PC-9 (cell line): ENCODE measurements around the gene SLC6A8. TPM values are rescaled to one million over a fixed set of nuclear protein-coding genes. Genes with fewer than 3 reads are reported as not detected.
A peak's percentile ranks its signal among the peaks of the same experiment; 100 is the strongest.
"Not testable (repeated sequence)": the region's sequence is repeated elsewhere in the genome, so short reads cannot be mapped to it uniquely, and the experiment has no call there.

ENCODE experiments used
- BruUV-seq: library from RNA; stranded (reverse); fragments of 400-500 nt; replicated peaks from 2 replicates; lab custom pipeline; 2021; lab: Mats Ljungman, UMichigan
- CTCF ChIA-PET: fragments of 300-600 bp; sonication (Branson Sonifier 250); formaldehyde crosslinking; loops from one replicate; lab custom pipeline; 2022; ENCODE audit warnings: antibody characterized with exemption; lab: Charles Lee
- POLR2A ChIA-PET: fragments of 300-600 bp; sonication (Branson Sonifier 250); formaldehyde crosslinking; loops from one replicate; lab custom pipeline; 2022; ENCODE audit warnings: antibody characterized with exemption; ENCODE audit not compliant: unreplicated experiment; lab: Charles Lee
- DNase-seq, 2 experiments: peaks; one replicate each; pipeline versions ENCODE4 v3.0.0 to v3.0.0-alpha.2; 2015 to 2022; ENCODE audit warnings: mixed read lengths in 1 of 2
- H2AFZ ChIP-seq: fragments of 200-600 bp; sonication (generic); 2 replicates; pipeline ENCODE4 v1.8.1; 2017; ENCODE audit warnings: antibody characterized with exemption
- H3F3A ChIP-seq: fragments of 200-600 bp; sonication (generic); 2 replicates; pipeline ENCODE4 v1.8.1; 2017; ENCODE audit warnings: antibody characterized with exemption, mild to moderate bottlenecking, low read depth; ENCODE audit not compliant: insufficient read depth
- H3K27ac ChIP-seq: fragments of 200-600 bp; sonication (generic); 2 replicates; pipeline ENCODE4 v1.6.1; 2016; ENCODE audit warnings: mixed run types
- H3K27me3 ChIP-seq: fragments of 200-600 bp; sonication (generic); 2 replicates; pipeline ENCODE4 v1.6.1; 2016; ENCODE audit warnings: low read depth, mixed run types; ENCODE audit not compliant: insufficient read depth
- H3K36me3 ChIP-seq: fragments of 200-600 bp; sonication (generic); 2 replicates; pipeline ENCODE4 v1.6.1; 2016; ENCODE audit warnings: low read depth, mixed run types
- H3K4me1 ChIP-seq: fragments of 200-600 bp; sonication (generic); replicated peaks from 2 replicates; pipeline ENCODE4 v1.6.1; 2016; ENCODE audit warnings: mixed run types; ENCODE audit not compliant: insufficient read depth
- H3K4me2 ChIP-seq: fragments of 200-600 bp; sonication (generic); 2 replicates; pipeline ENCODE4 v1.6.1; 2017; ENCODE audit warnings: mixed run types
- H3K4me3 ChIP-seq: fragments of 200-600 bp; sonication (generic); 2 replicates; pipeline ENCODE4 v1.6.1; 2016; ENCODE audit warnings: mixed run types
- H3K79me2 ChIP-seq: fragments of 200-600 bp; sonication (generic); 2 replicates; pipeline ENCODE4 v1.6.1; 2017; ENCODE audit warnings: low read depth, mixed run types
- H3K9me2 ChIP-seq: fragments of 200-600 bp; sonication (generic); 2 replicates; pipeline ENCODE4 v1.8.1; 2017; ENCODE audit warnings: mild to moderate bottlenecking; ENCODE audit not compliant: insufficient read depth
- H3K9me3 ChIP-seq: fragments of 200-600 bp; sonication (generic); 2 replicates; pipeline ENCODE4 v1.8.1; 2016; ENCODE audit warnings: low read depth; ENCODE audit not compliant: insufficient read depth
- H4K20me1 ChIP-seq: fragments of 200-600 bp; sonication (generic); 2 replicates; pipeline ENCODE4 v1.8.1; 2017; ENCODE audit not compliant: insufficient read depth
- CTCF ChIP-seq: fragments of 200-600 bp; sonication (generic); conservative IDR thresholded peaks from 2 replicates; pipeline ENCODE4 v1.6.1; 2017; ENCODE audit warnings: mixed run types, antibody characterized with exemption, mild to moderate bottlenecking, moderate library complexity
- EZH2 ChIP-seq: fragments of 200-600 bp; sonication (generic); IDR thresholded peaks from 2 replicates; pipeline ENCODE4 v1.8.0; 2017; ENCODE audit warnings: antibody characterized with exemption, low read depth
- intact Hi-C: fragments of 100-400 bp; cut with micrococcal nuclease; formaldehyde crosslinking; loops from one replicate; pipeline ENCODE4 v1.10.0; 2022; ENCODE audit not compliant: unreplicated experiment
- total RNA-seq: library from RNA; stranded (reverse); gene quantifications from 2 replicates; pipeline ENCODE4 v1.2.3, GENCODE V29; 2021

The SLC6A8 gene
- total RNA-seq, 1 experiment from 2014 or later, result 40.5 TPM

DNA sequence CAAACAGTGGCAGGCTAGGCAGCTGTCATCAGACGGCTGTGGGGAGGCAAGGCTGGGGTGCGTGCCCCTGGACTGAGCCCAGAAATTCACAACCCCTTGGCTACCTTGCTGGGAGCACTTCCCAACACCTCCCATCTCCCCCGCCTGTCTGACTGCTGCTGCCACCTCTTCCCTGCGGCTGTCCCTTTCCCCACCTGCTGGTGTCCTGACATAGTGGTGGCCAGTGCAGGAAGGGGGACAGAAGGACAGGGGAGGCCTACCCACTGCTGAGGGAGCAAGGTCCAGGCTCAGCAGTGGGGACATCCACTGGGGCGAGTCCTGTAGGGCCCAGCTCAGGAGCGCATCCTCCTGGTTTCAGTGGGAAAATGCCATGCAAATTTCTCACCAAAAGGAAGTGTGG is 40.4 kb downstream of the SLC6A8 start:
- POLR2A ChIA-PET, result no interaction called here
- Histone ChIP-seq H3K27me3 (no peaks in the 10 kb centered on the region), H3K27ac (peak overlapping the region; percentile 91), H3K4me1 (peaks cover 57% of the 10 kb centered on the region), H3K9me2 (no peaks in the 10 kb centered on the region), H3K4me2 (peak overlapping the region; percentile 91), H4K20me1 (no peaks in the 10 kb centered on the region), H2AFZ (no peak overlapping the region), H3K4me3 (peak overlapping the region; percentile 76; the same call in 1 of the 2 replicates), H3F3A (peaks cover 50% of the 10 kb centered on the region), H3K36me3 (peaks cover 13% of the 10 kb centered on the region; the same call in 1 of the 2 replicates), H3K79me2 (peaks cover 62% of the 10 kb centered on the region), H3K9me3 (no peaks in the 10 kb centered on the region)
- CTCF ChIA-PET, result no interaction called here
- BruUV-seq, result no TSS peak
- DNase-seq, result no peak
- TF ChIP-seq EZH2 (no peak), CTCF (no peak)
- intact Hi-C loops, result no loop called here

GRCh38 chrX:153728951-153729631 is 41.4 kb downstream of the SLC6A8 start:
- no peaks in the 10 kb centered on the region for H3K27me3 ChIP-seq
- POLR2A ChIA-PET, result no interaction called here
- H4K20me1 ChIP-seq, result no peaks in the 10 kb centered on the region
- peaks cover 56% of the 10 kb centered on the region for H3K79me2 ChIP-seq
- DNase-seq, result no peak
- H3K9me3 ChIP-seq, result no peaks in the 10 kb centered on the region
- H3K4me3 ChIP-seq, result no peak overlapping the region
- no peak overlapping the region for H3K27ac ChIP-seq
- no TSS peak for BruUV-seq
- no peak overlapping the region for H2AFZ ChIP-seq
- no peaks in the 10 kb centered on the region for H3K9me2 ChIP-seq
- CTCF ChIA-PET, result interaction anchor here (0.7 kb wide), 1 partner anchor 778 kb away, joined by 3 read pairs; no protein-coding TSS in a partner anchor
- TF ChIP-seq CTCF (no peak), EZH2 (no peak)
- H3K4me2 ChIP-seq, result no peak overlapping the region
- peaks cover 13% of the 10 kb centered on the region; the same call in 1 of the 2 replicates for H3K36me3 ChIP-seq
- peaks cover 59% of the 10 kb centered on the region for H3K4me1 ChIP-seq
- peaks cover 47% of the 10 kb centered on the region for H3F3A ChIP-seq
- intact Hi-C loops, result no loop called here

GRCh38 chrX:153730115-153730514 is 42.4 kb downstream of the SLC6A8 start:
- Histone ChIP-seq H3K79me2 (peaks cover 52% of the 10 kb centered on the region), H3F3A (peaks cover 47% of the 10 kb centered on the region), H3K36me3 (peaks cover 13% of the 10 kb centered on the region; the same call in 1 of the 2 replicates), H3K4me1 (peaks cover 59% of the 10 kb centered on the region)
- H3K4me3 ChIP-seq, DNase-seq, POLR2A ChIA-PET, H3K27me3 ChIP-seq, CTCF ChIA-PET, H3K4me2 ChIP-seq, intact Hi-C loops, H4K20me1 ChIP-seq, H3K27ac ChIP-seq, H2AFZ ChIP-seq, H3K9me3 ChIP-seq, BruUV-seq, H3K9me2 ChIP-seq: not testable (repeated sequence)
